Hematopoietic multipotent progenitor cell (in vitro differentiated cells): Measurements from ENCODE around the gene SLC22A24. TPM values are rescaled to one million over a fixed set of nuclear protein-coding genes. Genes with fewer than 3 reads are reported as not detected.
"Not testable (repeated sequence)": the region's sequence is repeated elsewhere in the genome, so short reads cannot be mapped to it uniquely, and the experiment has no call there.

Experiments used
- DNase-seq, 3 donors: peaks; one replicate each; pipeline ENCODE4 v3.0.0-alpha.2; 2011 to 2015; ENCODE audit warnings: low read depth in 2 of 3, low spot score in 2 of 3
- total RNA-seq: library from RNA; depleted of rRNA; stranded (reverse); fragments of >200 nt; gene quantifications from one replicate; pipeline ENCODE4 v1.2.3, GENCODE V29; 2012

The SLC22A24 gene
- total RNA-seq: not detected

GRCh38 chr11:63144121-63144520 lies at the start of gene SLC22A24:
Gene SLC22A24 (minus strand): TSS chr11:63144221. CDS start chr11:63143779, 442 bp downstream.
- DNase-seq: no peak

- no peak for DNase-seq
Observed at GRCh38 chr11:63180536-63180935, 36.5 kb upstream of the SLC22A24 start.

GRCh38 chr11:63179432-63180041 lies 35.5 kb upstream of the SLC22A24 start:
- no peak for DNase-seq

GRCh38 chr11:63177872-63178271 lies 33.9 kb upstream of the SLC22A24 start:
- no peak for DNase-seq

GRCh38 chr11:63165706-63166310 lies 21.8 kb upstream of the SLC22A24 start:
- DNase-seq: no peak

GRCh38 chr11:63155794-63156193 lies 11.8 kb upstream of the SLC22A24 start:
- no peak for DNase-seq

GRCh38 chr11:63146581-63146980 lies 2.6 kb upstream of the SLC22A24 start:
- DNase-seq: no peak

- no peak for DNase-seq
Observed at GRCh38 chr11:63142459-63142858, 1.6 kb downstream of the SLC22A24 start.

- no peak for DNase-seq
Observed at GRCh38 chr11:63132985-63133775, 10.8 kb downstream of the SLC22A24 start.

GRCh38 chr11:63099555-63099954 lies 44.5 kb downstream of the SLC22A24 start:
- peak in 2 of 3 donors; percentile 0 to 1 for DNase-seq

GRCh38 chr11:63080682-63081081 lies 63.3 kb downstream of the SLC22A24 start:
- DNase-seq: no peak

GRCh38 chr11:63046203-63046602 lies 97.8 kb downstream of the SLC22A24 start:
- DNase-seq: not testable (repeated sequence)

- no peak for DNase-seq
Observed at GRCh38 chr11:63042596-63042995, 101.4 kb downstream of the SLC22A24 start.

- no peak for DNase-seq
Observed at GRCh38 chr11:63032457-63032856, 111.6 kb downstream of the SLC22A24 start.

Other genes with a start within 250 kb of the SLC22A24 start
- gene CHRM1, start 222.9 kb downstream of the SLC22A24 start, total RNA-seq: under 0.01 TPM
- not detected for gene SLC22A6, start 159.3 kb downstream of the SLC22A24 start, total RNA-seq
- gene SLC22A8, start 128.4 kb downstream of the SLC22A24 start, total RNA-seq: not detected
- not detected for gene SLC22A25, start 99.4 kb upstream of the SLC22A24 start, total RNA-seq
- not detected for gene SLC22A9, start 225.6 kb upstream of the SLC22A24 start, total RNA-seq